Measurements from ENCODE around the gene TENM4. TPM values are rescaled to one million over a fixed set of nuclear protein-coding genes. Genes with fewer than 3 reads are reported as not detected.

Gene TENM4
- polyA plus RNA-seq, 1 donor from 2014 or later, result 16.8 TPM

DNA sequence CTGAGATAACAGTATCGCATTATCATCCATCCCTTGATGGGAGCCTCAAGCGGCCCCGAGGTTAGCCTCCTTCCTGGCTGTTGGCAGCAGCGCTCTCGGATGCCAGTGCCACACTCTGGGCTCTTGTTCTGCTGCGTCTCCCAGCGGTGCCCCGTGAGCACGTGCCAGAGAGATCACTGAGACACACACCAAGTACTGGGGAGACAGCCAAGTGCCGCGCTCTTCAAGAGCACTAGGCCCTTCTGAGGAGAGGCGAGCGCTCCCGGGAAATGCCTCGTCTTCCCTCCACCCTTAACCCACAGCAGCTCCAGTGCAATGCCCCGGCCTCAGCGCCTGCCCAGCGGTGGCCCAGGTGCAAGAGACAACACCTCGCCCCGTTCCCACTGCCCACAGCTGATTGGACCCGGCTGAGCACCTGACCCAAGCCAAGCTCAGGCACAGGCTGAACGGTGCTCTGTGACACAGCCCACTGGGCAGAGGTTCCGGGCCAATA is 617.9 kb downstream of the TENM4 start:
- Histone ChIP-seq H4K20me1 (ENCODE audit: insufficient read depth) (no peaks in the 10 kb centered on the region), H2AFZ (ENCODE audit: low read depth, low read length) (no peak overlapping the region), H3K4me2 (ENCODE audit: low read length) (no peak overlapping the region), H3F3A (ENCODE audit: insufficient read depth, low read length, poor library complexity, severe bottlenecking) (no peaks in the 10 kb centered on the region), H3K79me2 (replicated peaks; ENCODE audit: insufficient read depth, low read length) (no peaks in the 10 kb centered on the region), H3K9me3 (ENCODE audit: low read length) (no peaks in the 10 kb centered on the region), H3K36me3 (ENCODE audit: insufficient read depth, low read length) (no peaks in the 10 kb centered on the region), H3K27me3 (ENCODE audit: insufficient read depth, low read depth, low read length) (no peaks in the 10 kb centered on the region), H3K9ac (ENCODE audit: low read length) (no peak overlapping the region), H3K9me2 (ENCODE audit: insufficient read depth, low read length) (no peaks in the 10 kb centered on the region), H3K4me3 (ENCODE audit: low read length) (no peak overlapping the region), H3K27ac (ENCODE audit: low read length) (no peak overlapping the region)
- TF ChIP-seq POLR2AphosphoS5 (IDR thresholded peaks at IDR 0.05) (no peak), TAF1 (IDR thresholded peaks at IDR 0.05; ENCODE audit: low read depth) (no peak), RAD21 (conservative IDR thresholded peaks at IDR 0.05) (no peak)

GRCh38 chr11:78821371-78822306 is 619.2 kb downstream of the TENM4 start:
- Histone ChIP-seq H3K4me2 (ENCODE audit: low read length) (no peak overlapping the region), H3K9me2 (ENCODE audit: insufficient read depth, low read length) (no peaks in the 10 kb centered on the region), H3K4me3 (ENCODE audit: low read length) (no peak overlapping the region), H3K27ac (ENCODE audit: low read length) (no peak overlapping the region), H3K9ac (ENCODE audit: low read length) (no peak overlapping the region), H3K79me2 (replicated peaks; ENCODE audit: insufficient read depth, low read length) (no peaks in the 10 kb centered on the region), H2AFZ (ENCODE audit: low read depth, low read length) (no peak overlapping the region), H3K9me3 (ENCODE audit: low read length) (no peaks in the 10 kb centered on the region), H3K27me3 (ENCODE audit: insufficient read depth, low read depth, low read length) (no peaks in the 10 kb centered on the region), H3F3A (ENCODE audit: insufficient read depth, low read length, poor library complexity, severe bottlenecking) (no peaks in the 10 kb centered on the region), H4K20me1 (ENCODE audit: insufficient read depth) (no peaks in the 10 kb centered on the region), H3K36me3 (ENCODE audit: insufficient read depth, low read length) (no peaks in the 10 kb centered on the region)
- TF ChIP-seq MXI1 (conservative IDR thresholded peaks at IDR 0.05; ENCODE audit: poor library complexity, severe bottlenecking), result no peak
- TF ChIP-seq EP300 (conservative IDR thresholded peaks at IDR 0.05; ENCODE audit: poor library complexity, severe bottlenecking), result no peak
- TF ChIP-seq RAD21 (conservative IDR thresholded peaks at IDR 0.05), result no peak
- TF ChIP-seq SMC3 (conservative IDR thresholded peaks at IDR 0.05; ENCODE audit: poor library complexity), result no peak
- TF ChIP-seq TAF1 (IDR thresholded peaks at IDR 0.05; ENCODE audit: low read depth), result no peak

- no peaks in the 10 kb centered on the region for H3K27me3 ChIP-seq (ENCODE audit: insufficient read depth, low read depth, low read length)
- no peak overlapping the region for H3K4me3 ChIP-seq (ENCODE audit: low read length)
- no peaks in the 10 kb centered on the region for H3K36me3 ChIP-seq (ENCODE audit: insufficient read depth, low read length)
- H2AFZ ChIP-seq (ENCODE audit: low read depth, low read length), result no peak overlapping the region
- H3K9me3 ChIP-seq (ENCODE audit: low read length), result no peaks in the 10 kb centered on the region
- no peaks in the 10 kb centered on the region for H3F3A ChIP-seq (ENCODE audit: insufficient read depth, low read length, poor library complexity, severe bottlenecking)
- H3K9ac ChIP-seq (ENCODE audit: low read length), result no peak overlapping the region
- no peak overlapping the region for H3K4me2 ChIP-seq (ENCODE audit: low read length)
- no peak overlapping the region for H3K27ac ChIP-seq (ENCODE audit: low read length)
- no peaks in the 10 kb centered on the region for H3K79me2 ChIP-seq (replicated peaks; ENCODE audit: insufficient read depth, low read length)
- no peaks in the 10 kb centered on the region for H4K20me1 ChIP-seq (ENCODE audit: insufficient read depth)
- TF ChIP-seq TAF1 (IDR thresholded peaks at IDR 0.05; ENCODE audit: low read depth) (no peak), CTCF (IDR thresholded peaks at IDR 0.05; ENCODE audit: poor library complexity, severe bottlenecking) (no peak), SMC3 (conservative IDR thresholded peaks at IDR 0.05; ENCODE audit: poor library complexity) (no peak), POLR2AphosphoS5 (IDR thresholded peaks at IDR 0.05) (no peak), RAD21 (conservative IDR thresholded peaks at IDR 0.05) (no peak), EP300 (conservative IDR thresholded peaks at IDR 0.05; ENCODE audit: poor library complexity, severe bottlenecking) (no peak), EZH2 (IDR thresholded peaks at IDR 0.05; ENCODE audit: borderline replicate concordance, insufficient read depth, low read length, poor library complexity, severe bottlenecking) (no peak), REST (IDR thresholded peaks at IDR 0.05; ENCODE audit: borderline replicate concordance) (no peak), MXI1 (conservative IDR thresholded peaks at IDR 0.05; ENCODE audit: poor library complexity, severe bottlenecking) (no peak)
- no peaks in the 10 kb centered on the region for H3K9me2 ChIP-seq (ENCODE audit: insufficient read depth, low read length)
Observed at GRCh38 chr11:78820741-78821140, 620.1 kb downstream of the TENM4 start.
